ENCODE measurements around the gene CCDC74A. TPM values are rescaled to one million over a fixed set of nuclear protein-coding genes. Genes with fewer than 3 reads are reported as not detected.
"Not testable (repeated sequence)": the region's sequence is repeated elsewhere in the genome, so short reads cannot be mapped to it uniquely, and the experiment has no call there.

Gene CCDC74A
- polyA plus RNA-seq, 1 donor, result 3.6 TPM

DNA sequence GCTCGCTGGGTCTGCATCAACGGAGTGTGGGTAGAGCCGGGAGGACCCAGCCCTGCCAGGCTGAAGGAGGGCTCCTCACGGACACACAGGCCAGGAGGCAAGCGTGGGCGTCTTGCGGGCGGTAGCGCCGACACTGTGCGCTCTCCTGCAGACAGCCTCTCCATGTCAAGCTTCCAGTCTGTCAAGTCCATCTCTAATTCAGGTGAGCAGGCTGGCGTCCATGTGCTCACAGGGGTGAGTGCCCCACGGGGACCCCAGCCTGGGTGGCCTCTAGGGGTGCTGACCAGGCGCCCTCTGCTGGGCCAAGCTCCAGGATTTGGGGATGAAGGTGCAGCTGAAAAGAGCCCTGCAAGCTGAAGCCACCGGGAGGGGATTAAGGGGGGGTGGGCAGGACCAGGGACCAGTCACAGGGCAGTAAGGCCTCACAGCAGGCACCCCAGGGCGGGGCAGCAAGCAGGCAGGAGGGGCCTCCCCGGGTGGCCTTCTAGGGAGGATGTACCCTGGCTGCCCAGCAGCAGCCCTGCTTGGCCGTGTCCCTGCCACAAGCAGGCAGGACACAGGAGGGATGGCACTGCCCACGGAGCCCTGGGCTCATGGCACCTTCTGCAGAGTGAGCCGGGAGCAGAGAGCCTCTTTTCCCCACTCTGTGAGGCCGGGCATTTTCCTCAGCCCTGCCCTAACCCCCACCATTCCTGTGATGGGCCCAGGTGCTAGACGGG, 3.1 kb downstream of the CCDC74A start:
- H3K27me3 ChIP-seq (ENCODE audit: control insufficient read depth, insufficient read depth, low read length); H3K4me1 ChIP-seq (ENCODE audit: control insufficient read depth, insufficient read depth, low read length); DNase-seq; H3K9me3 ChIP-seq (ENCODE audit: control insufficient read depth, low read depth, low read length); H3K4me3 ChIP-seq (ENCODE audit: low read length); H3K36me3 ChIP-seq (ENCODE audit: control insufficient read depth, insufficient read depth, low read length); H3K27ac ChIP-seq (ENCODE audit: low read length): not testable (repeated sequence)
- no CpG with 5 or more reads among the region's 22 CpGs for WGBS (ENCODE audit: insufficient coverage, low lambda C conversion rate)

DNA sequence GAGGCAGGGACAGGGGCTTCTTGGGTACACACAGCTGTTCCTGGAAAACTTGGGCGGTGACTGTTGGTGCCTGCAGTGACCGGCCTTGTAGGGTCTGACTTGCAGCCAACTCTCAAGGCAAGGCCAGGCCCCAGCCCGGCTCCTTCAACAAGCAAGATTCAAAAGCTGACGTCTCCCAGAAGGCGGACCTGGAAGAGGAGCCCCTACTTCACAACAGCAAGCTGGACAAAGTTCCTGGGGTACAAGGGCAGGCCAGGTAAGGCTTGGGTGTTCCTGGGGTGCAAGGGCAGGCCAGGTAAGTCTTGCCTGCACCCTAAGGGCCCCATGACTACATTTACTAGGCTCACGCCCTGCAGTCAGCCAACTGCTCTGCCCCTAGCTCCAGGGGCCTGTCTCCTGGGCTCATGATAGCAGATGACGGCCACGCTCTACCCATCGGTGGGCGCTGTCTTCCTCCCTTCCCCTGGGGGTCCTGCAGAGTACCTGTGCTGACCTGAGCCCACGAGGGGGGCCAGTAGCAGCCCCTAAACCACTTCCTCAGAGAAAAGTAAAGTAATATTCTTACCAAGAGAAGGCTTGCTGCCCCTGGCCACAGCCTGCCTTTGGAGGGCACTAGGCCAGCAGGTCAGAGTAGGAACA, 4.0 kb downstream of the CCDC74A start:
- not testable (repeated sequence) for H3K9me3 ChIP-seq (ENCODE audit: control insufficient read depth, low read depth, low read length); H3K4me3 ChIP-seq (ENCODE audit: low read length); H3K36me3 ChIP-seq (ENCODE audit: control insufficient read depth, insufficient read depth, low read length); H3K4me1 ChIP-seq (ENCODE audit: control insufficient read depth, insufficient read depth, low read length); H3K27me3 ChIP-seq (ENCODE audit: control insufficient read depth, insufficient read depth, low read length); H3K27ac ChIP-seq (ENCODE audit: low read length); DNase-seq
- no CpG with 5 or more reads among the region's 11 CpGs for WGBS (ENCODE audit: insufficient coverage, low lambda C conversion rate)

DNA sequence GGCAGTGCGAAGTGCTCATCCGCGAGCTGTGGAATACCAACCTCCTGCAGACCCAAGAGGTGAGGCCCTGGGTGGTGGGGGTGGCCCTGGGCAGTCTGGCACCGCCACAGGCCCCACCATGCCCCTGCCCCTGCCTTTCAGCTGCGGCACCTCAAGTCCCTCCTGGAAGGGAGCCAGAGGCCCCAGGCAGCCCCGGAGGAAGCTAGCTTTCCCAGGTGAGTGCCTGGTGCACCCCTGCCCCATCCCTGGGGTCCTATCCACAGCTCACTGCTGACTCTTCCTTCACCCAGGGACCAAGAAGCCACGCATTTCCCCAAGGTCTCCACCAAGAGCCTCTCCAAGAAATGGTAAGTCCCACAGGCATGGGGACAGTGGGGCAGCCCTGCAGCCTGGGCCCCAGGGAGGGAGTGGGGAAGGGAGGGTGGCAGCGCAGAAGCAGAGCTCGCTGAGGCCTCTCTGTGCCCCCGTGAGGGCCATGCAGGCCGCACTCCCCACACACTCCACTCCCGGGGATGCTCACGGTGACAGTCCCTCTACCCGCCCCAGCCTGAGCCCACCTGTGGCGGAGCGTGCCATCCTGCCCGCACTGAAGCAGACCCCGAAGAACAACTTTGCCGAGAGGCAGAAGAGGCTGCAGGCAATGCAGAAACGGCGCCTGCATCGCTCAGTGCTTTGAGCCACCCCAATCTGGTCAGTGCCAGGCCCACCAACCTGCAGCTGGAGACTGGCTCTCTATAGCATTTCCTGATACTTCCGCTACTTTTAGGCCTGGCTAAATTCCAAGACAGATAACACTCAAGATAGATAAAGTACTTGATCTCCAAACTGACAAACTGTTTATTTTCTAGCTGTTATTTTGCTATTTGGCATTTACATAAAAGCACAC, 5.3 kb downstream of the CCDC74A start:
- H3K27ac ChIP-seq (ENCODE audit: low read length); DNase-seq; H3K27me3 ChIP-seq (ENCODE audit: control insufficient read depth, insufficient read depth, low read length); H3K4me3 ChIP-seq (ENCODE audit: low read length); H3K36me3 ChIP-seq (ENCODE audit: control insufficient read depth, insufficient read depth, low read length); H3K4me1 ChIP-seq (ENCODE audit: control insufficient read depth, insufficient read depth, low read length); H3K9me3 ChIP-seq (ENCODE audit: control insufficient read depth, low read depth, low read length): not testable (repeated sequence)
- WGBS (ENCODE audit: insufficient coverage, low lambda C conversion rate), result no CpG with 5 or more reads among the region's 23 CpGs

DNA sequence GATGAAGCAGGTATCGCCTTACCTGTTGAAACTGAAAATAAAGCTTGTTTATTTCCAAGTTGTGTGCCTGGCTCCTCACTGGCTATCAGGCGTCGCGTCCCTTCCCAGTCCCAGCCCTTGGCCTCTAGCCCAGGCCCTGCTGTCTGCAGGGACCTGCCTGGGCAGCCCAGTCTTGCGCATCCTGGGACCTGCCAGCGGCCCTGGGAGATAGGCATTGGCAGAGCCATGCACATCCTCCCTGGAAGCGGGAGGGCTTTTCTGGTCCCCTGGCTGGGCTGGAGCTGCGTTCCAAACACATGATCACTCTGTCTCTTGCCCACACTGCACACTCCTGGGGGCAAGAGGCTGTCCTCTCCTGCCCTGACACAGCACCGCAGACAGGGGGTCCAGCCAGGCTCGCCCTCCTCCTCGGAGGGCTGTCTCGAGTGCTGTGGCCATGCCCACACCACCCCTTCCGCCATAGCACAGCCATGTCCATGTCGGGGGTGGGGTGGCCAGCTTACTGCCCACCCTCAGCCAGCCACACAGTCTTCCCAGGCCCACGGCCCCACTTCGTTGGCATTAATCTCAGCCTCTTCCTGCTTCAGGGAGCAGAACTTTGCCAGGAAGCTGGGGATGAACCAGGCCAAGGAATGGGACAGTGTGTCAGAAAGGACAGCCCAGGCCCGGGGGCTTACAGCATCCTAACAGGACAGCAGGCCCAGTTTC, 6.1 kb downstream of the CCDC74A start:
- not testable (repeated sequence) for H3K27me3 ChIP-seq (ENCODE audit: control insufficient read depth, insufficient read depth, low read length); H3K4me1 ChIP-seq (ENCODE audit: control insufficient read depth, insufficient read depth, low read length); H3K27ac ChIP-seq (ENCODE audit: low read length); H3K36me3 ChIP-seq (ENCODE audit: control insufficient read depth, insufficient read depth, low read length); DNase-seq; H3K9me3 ChIP-seq (ENCODE audit: control insufficient read depth, low read depth, low read length); H3K4me3 ChIP-seq (ENCODE audit: low read length)
- no CpG with 5 or more reads among the region's 17 CpGs for WGBS (ENCODE audit: insufficient coverage, low lambda C conversion rate)

DNA sequence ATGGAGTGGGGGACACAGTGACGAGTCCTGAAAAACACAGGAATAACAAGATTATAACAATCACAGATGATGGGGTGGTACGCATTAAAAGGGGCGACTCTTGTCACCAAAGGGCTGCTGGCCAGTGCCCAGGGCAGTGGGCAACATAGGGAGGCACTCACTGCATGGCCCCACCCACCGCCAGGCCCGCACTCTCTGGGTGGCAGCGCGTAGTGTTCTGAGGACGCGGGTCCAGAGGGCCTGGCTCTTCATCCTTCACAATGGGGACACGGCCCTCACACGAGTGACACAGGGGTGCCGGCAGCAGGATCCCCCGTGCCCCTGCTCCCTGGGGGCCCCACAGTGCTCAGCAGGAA, 6.6 kb downstream of the CCDC74A start:
- H3K4me1 ChIP-seq (ENCODE audit: control insufficient read depth, insufficient read depth, low read length); H3K36me3 ChIP-seq (ENCODE audit: control insufficient read depth, insufficient read depth, low read length); H3K27me3 ChIP-seq (ENCODE audit: control insufficient read depth, insufficient read depth, low read length); H3K9me3 ChIP-seq (ENCODE audit: control insufficient read depth, low read depth, low read length); DNase-seq; H3K4me3 ChIP-seq (ENCODE audit: low read length); H3K27ac ChIP-seq (ENCODE audit: low read length): not testable (repeated sequence)
- WGBS (ENCODE audit: insufficient coverage, low lambda C conversion rate), result no CpG with 5 or more reads among the region's 13 CpGs

DNA sequence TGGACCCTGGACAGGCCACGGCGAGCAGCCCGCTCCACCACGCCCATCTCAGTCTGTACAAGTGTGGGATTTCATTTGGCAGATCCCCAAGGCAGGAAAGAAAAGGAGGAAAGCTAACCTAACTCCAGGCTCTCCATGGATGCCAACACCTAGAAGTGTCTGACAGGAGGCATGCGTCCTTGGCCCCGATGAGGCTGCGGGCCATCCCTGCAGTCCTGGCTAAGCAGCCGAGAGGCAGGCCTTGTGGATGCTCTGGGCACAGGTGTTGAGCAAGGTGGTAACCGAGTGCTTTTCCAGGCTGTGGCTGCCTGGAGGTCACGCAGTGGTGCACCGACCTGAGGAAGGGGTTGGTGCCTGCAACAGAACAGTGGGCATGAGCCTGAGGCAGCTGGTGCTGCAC, 7.3 kb downstream of the CCDC74A start:
- DNase-seq; H3K4me1 ChIP-seq (ENCODE audit: control insufficient read depth, insufficient read depth, low read length); H3K36me3 ChIP-seq (ENCODE audit: control insufficient read depth, insufficient read depth, low read length); H3K27ac ChIP-seq (ENCODE audit: low read length); H3K9me3 ChIP-seq (ENCODE audit: control insufficient read depth, low read depth, low read length); H3K27me3 ChIP-seq (ENCODE audit: control insufficient read depth, insufficient read depth, low read length); H3K4me3 ChIP-seq (ENCODE audit: low read length): not testable (repeated sequence)
- no CpG with 5 or more reads among the region's 11 CpGs for WGBS (ENCODE audit: insufficient coverage, low lambda C conversion rate)

DNA sequence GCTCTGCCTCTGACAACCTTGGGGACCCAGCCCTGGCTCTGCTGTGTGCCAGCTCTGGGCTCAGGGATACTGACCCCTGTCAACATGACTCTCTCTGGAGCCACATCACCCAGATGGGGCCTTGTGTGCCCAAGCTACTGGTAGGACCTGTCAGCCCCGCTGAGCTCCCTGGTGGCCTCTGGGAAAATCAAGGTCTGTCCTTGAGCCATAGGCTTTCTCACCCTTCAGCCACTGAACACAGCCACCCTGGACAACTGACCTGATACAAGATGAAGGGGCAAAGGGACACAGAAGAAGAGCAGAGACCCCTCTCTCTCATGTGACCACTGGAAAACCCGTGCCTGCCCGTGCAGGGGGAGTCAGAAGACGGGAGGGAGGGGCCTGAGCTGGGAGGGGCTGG, 7.8 kb downstream of the CCDC74A start:
- Histone ChIP-seq H3K27ac (ENCODE audit: low read length) (no peak overlapping the region), H3K9me3 (ENCODE audit: control insufficient read depth, low read depth, low read length) (no peaks in the 10 kb centered on the region), H3K4me1 (ENCODE audit: control insufficient read depth, insufficient read depth, low read length) (no peaks in the 10 kb centered on the region), H3K27me3 (ENCODE audit: control insufficient read depth, insufficient read depth, low read length) (no peaks in the 10 kb centered on the region), H3K36me3 (ENCODE audit: control insufficient read depth, insufficient read depth, low read length) (no peaks in the 10 kb centered on the region), H3K4me3 (ENCODE audit: low read length) (no peak overlapping the region)
- DNase-seq, result no peak
- WGBS (ENCODE audit: insufficient coverage, low lambda C conversion rate), result no CpG with 5 or more reads among the region's 4 CpGs

DNA sequence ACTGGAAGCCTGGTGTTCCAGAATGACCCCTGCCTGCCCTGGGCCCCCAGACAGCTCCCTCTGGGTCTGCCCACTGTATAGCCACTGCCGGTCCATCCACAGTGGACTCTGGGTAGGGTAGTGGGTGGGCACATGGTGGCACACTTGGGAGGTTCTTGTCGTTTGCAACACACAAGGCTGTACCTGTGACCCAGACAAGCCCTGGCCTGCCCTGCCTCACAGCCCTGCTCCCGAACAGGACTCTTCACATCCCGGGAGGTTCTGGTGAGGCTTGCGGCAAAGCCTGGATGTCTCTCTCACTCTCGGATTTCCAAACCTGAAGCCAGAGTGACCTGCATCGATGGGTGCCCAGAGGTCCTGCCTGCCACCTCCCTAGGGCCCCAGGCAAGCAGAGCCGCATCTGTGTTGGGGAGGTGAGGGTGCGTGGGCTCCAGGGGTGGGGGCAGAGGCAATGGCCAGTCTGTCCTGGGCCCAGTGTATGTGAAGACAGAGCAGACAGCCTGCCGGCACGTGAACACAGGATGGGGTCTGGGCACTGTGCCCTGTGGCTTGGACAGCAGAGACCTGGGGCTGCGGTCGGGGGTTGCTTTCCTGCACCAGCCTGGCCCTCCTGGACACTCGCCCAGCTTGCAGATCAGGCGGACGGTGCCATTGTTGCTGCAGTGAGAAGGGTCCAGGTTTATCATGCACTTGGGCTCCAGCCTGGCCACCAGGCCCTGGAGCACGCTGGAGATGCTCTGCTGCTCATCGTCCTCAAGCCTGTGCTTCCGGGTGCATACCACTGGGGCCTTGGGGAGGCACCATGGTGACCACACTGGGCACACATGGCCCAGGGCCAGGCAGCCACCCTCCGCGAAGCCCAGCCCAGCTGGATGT, 8.5 kb downstream of the CCDC74A start:
- DNase-seq, result not testable (repeated sequence)
- no CpG with 5 or more reads among the region's 21 CpGs for WGBS (ENCODE audit: insufficient coverage, low lambda C conversion rate)

DNA sequence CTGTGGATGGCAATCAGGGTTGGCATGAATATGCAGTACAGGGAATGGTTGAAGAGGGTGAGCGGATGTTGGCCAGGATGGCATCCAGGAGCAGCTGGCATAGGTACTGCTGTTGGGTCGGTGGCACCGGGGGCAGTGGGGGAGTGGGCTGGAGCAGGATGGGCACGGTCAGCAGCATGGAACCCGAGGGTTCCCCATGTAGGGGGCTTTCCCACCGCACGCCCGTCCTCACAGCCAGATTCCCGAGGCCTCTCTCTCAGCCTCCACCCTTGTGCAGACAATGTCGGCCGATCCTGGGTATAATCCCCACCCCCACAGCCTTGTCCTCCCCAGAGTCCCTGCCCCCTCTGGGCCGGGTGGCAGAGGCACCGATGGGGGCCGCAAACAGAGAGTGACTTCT, 9.2 kb downstream of the CCDC74A start:
- not testable (repeated sequence) for H3K4me1 ChIP-seq (ENCODE audit: control insufficient read depth, insufficient read depth, low read length); DNase-seq
- WGBS (ENCODE audit: insufficient coverage, low lambda C conversion rate), result no CpG with 5 or more reads among the region's 14 CpGs

More for the DNA sequence above, 8.5 kb downstream of the CCDC74A start:
- H3K4me1 ChIP-seq (ENCODE audit: control insufficient read depth, insufficient read depth, low read length); H3K27ac ChIP-seq (ENCODE audit: low read length); H3K27me3 ChIP-seq (ENCODE audit: control insufficient read depth, insufficient read depth, low read length); H3K9me3 ChIP-seq (ENCODE audit: control insufficient read depth, low read depth, low read length); H3K4me3 ChIP-seq (ENCODE audit: low read length); H3K36me3 ChIP-seq (ENCODE audit: control insufficient read depth, insufficient read depth, low read length): not testable (repeated sequence)

More for the DNA sequence above, 9.2 kb downstream of the CCDC74A start:
- not testable (repeated sequence) for H3K9me3 ChIP-seq (ENCODE audit: control insufficient read depth, low read depth, low read length); H3K36me3 ChIP-seq (ENCODE audit: control insufficient read depth, insufficient read depth, low read length); H3K27me3 ChIP-seq (ENCODE audit: control insufficient read depth, insufficient read depth, low read length); H3K27ac ChIP-seq (ENCODE audit: low read length); H3K4me3 ChIP-seq (ENCODE audit: low read length)
